Measurements from ENCODE around the gene PUSL1.

The PUSL1 gene

DNA sequence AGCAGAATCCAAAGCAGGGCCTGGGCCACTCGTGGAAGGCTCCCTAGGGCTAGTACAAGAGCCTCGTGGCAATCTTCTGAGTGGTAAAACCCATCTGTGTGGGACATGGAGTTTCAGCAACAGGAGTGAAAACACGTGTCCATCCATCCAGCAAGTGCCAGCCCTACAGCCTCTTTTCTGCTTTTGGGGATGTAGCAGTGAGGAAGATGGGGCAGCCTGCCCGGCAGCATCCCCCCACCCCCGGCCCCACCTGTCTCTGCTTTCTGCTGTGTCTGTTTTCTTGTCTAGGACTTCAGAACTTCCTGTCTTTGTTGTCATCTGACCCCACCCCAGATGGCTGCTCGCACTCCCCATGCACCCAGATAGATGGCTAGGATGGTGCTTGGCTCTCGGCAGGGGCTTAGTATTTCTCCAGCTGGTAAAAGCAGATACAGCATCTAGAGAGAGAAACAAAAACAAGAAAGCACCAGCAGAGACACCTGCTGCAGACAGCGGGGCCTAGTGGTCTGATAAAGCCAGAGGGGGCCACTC, 17.7 kb downstream of the PUSL1 start:
- DNase-seq = no peak

DNA sequence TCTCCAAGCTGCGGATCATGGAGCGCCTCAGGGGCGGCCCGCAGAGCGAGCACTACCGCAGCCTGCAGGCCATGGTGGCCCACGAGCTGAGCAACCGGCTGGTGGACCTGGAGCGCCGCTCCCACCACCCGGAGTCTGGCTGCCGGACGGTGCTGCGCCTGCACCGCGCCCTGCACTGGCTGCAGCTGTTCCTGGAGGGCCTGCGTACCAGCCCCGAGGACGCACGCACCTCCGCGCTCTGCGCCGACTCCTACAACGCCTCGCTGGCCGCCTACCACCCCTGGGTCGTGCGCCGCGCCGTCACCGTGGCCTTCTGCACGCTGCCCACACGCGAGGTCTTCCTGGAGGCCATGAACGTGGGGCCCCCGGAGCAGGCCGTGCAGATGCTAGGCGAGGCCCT, 18.9 kb downstream of the PUSL1 start:
- no peak for DNase-seq

DNA sequence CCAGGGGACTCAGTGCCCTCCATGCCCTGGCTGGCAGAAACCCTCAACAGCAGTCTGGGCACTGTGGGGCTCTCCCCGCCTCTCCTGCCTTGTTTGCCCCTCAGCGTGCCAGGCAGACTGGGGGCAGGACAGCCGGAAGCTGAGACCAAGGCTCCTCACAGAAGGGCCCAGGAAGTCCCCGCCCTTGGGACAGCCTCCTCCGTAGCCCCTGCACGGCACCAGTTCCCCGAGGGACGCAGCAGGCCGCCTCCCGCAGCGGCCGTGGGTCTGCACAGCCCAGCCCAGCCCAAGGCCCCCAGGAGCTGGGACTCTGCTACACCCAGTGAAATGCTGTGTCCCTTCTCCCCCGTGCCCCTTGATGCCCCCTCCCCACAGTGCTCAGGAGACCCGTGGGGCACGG, 19.9 kb downstream of the PUSL1 start:
- DNase-seq = no peak

DNA sequence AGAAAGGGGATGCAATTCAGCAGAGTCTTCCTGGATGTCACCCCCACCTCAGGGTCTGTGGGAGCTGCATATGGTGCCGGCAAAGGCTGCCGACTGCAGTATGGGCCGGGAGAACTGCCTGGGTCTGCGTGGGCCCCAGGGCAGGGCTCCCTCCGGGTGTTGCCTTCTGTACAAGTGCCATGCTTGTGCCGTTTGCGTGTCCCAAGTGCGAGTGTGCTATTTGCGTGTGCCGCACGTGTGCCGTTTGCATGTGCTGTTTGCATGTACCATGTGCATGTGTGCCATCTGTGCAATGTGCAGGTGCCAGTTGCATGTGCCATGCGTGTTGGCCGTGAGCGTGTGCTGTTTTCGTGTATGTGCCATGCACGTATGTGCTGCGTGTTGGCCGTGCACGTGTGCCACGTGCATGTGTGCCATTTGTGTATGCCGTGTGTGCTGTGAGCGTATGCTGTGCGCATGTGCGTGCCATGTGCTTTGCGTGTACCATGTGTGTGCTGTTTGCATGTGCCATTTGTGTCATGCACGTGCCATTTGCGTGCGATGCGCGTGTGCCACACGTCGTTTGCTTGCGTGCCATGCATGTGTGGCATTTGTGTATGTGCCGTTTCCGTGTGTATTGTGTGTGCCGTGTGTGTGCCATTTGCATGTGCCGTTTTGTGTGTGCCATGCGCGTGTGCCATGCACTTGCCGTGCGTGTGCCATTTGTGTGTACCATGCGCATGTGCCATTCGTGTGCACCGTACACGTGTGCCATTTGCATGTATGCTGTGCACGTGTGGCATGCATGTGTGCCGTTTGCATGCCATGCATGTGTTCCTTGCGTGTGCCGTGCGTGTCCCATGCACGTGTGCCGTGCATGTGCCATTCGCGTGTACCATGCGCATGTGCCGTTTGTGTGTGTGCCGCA, 21.2 kb downstream of the PUSL1 start:
- DNase-seq = no peak

DNA sequence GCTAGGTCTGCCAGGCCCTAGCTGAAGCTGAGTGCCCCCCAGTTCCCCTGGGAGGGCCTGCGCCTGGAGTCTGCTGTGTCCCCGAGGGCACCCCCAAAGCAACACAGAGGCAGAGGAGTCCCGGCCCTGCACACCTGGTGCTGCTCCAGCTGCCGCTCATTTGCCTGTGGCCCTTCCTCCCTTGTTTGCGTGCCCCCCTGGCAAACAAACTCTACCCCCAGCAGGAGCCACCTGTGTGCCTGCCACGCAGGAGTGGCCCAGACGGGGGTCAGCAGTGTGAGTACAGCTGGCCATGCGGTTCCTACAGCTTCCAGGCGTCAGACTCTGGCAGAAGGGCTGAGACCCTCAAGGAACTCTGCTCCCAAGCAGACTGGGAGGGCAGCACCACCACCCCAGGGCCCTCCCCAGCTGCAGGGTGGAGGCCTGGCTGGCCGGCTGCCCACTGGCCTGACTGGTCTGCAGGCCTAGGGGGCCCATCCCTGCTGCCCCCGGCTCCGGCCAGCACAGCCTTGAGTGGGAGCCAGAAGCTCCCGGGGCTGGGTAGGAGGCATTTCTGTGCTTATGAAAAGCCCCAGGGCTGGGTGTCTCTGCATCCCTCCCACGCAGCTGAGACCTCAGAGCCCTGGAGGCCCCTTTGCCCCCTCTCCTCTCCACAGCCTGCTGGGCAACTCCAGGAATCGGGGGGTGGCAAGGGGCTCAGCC, 22.1 kb downstream of the PUSL1 start:
- DNase-seq = no peak

DNA sequence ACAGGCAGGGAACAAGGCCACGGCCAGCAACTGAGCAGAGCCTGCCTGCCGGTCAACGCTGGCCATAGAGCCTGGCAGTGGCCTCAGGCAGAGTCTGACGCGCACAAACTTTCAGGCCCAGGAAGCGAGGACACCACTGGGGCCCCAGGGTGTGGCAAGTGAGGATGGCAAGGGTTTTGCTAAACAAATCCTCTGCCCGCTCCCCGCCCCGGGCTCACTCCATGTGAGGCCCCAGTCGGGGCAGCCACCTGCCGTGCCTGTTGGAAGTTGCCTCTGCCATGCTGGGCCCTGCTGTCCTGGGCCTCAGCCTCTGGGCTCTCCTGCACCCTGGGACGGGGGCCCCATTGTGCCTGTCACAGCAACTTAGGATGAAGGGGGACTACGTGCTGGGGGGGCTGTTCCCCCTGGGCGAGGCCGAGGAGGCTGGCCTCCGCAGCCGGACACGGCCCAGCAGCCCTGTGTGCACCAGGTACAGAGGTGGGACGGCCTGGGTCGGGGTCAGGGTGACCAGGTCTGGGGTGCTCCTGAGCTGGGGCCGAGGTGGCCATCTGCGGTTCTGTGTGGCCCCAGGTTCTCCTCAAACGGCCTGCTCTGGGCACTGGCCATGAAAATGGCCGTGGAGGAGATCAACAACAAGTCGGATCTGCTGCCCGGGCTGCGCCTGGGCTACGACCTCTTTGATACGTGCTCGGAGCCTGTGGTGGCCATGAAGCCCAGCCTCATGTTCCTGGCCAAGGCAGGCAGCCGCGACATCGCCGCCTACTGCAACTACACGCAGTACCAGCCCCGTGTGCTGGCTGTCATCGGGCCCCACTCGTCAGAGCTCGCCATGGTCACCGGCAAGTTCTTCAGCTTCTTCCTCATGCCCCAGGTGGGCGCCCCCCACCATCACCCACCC, 22.9 kb downstream of the PUSL1 start, which contains the start of gene TAS1R3:
Gene TAS1R3, plus strand, starts transcription at position 213 of the 898 bp plus-strand sequence. Its CDS starts 66 bp downstream, at position 279.
- no peak for DNase-seq

DNA sequence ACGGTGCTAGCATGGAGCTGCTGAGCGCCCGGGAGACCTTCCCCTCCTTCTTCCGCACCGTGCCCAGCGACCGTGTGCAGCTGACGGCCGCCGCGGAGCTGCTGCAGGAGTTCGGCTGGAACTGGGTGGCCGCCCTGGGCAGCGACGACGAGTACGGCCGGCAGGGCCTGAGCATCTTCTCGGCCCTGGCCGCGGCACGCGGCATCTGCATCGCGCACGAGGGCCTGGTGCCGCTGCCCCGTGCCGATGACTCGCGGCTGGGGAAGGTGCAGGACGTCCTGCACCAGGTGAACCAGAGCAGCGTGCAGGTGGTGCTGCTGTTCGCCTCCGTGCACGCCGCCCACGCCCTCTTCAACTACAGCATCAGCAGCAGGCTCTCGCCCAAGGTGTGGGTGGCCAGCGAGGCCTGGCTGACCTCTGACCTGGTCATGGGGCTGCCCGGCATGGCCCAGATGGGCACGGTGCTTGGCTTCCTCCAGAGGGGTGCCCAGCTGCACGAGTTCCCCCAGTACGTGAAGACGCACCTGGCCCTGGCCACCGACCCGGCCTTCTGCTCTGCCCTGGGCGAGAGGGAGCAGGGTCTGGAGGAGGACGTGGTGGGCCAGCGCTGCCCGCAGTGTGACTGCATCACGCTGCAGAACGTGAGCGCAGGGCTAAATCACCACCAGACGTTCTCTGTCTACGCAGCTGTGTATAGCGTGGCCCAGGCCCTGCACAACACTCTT, 23.8 kb downstream of the PUSL1 start:
- DNase-seq = no peak

DNA sequence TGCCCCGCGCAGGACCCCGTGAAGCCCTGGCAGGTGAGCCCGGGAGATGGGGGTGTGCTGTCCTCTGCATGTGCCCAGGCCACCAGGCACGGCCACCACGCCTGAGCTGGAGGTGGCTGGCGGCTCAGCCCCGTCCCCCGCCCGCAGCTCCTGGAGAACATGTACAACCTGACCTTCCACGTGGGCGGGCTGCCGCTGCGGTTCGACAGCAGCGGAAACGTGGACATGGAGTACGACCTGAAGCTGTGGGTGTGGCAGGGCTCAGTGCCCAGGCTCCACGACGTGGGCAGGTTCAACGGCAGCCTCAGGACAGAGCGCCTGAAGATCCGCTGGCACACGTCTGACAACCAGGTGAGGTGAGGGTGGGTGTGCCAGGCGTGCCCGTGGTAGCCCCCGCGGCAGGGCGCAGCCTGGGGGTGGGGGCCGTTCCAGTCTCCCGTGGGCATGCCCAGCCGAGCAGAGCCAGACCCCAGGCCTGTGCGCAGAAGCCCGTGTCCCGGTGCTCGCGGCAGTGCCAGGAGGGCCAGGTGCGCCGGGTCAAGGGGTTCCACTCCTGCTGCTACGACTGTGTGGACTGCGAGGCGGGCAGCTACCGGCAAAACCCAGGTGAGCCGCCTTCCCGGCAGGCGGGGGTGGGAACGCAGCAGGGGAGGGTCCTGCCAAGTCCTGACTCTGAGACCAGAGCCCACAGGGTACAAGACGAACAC, 24.5 kb downstream of the PUSL1 start:
- DNase-seq = no peak

DNA sequence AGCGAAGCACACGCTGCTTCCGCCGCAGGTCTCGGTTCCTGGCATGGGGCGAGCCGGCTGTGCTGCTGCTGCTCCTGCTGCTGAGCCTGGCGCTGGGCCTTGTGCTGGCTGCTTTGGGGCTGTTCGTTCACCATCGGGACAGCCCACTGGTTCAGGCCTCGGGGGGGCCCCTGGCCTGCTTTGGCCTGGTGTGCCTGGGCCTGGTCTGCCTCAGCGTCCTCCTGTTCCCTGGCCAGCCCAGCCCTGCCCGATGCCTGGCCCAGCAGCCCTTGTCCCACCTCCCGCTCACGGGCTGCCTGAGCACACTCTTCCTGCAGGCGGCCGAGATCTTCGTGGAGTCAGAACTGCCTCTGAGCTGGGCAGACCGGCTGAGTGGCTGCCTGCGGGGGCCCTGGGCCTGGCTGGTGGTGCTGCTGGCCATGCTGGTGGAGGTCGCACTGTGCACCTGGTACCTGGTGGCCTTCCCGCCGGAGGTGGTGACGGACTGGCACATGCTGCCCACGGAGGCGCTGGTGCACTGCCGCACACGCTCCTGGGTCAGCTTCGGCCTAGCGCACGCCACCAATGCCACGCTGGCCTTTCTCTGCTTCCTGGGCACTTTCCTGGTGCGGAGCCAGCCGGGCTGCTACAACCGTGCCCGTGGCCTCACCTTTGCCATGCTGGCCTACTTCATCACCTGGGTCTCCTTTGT, 25.3 kb downstream of the PUSL1 start:
- DNase-seq = no peak

DNA sequence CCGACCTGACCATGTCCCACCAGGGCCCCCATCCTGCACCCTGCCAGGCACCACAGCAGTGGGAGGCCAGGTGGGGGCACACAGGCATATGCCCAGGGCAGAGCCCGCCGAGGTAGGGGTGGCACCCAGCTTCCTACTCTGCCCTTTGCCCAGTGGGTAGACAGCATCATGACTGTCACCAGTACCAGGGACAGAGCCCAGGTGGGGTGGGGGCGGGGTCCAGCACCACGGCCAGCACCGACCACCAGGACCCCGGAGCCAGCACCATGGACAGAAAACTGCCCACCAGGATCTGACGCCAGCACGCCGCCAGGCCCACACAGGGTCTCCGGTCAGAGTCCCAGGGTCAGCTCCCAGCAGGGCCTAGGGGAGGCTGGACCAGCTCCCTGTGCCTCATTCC, 26.4 kb downstream of the PUSL1 start:
- no peak for DNase-seq

DNA sequence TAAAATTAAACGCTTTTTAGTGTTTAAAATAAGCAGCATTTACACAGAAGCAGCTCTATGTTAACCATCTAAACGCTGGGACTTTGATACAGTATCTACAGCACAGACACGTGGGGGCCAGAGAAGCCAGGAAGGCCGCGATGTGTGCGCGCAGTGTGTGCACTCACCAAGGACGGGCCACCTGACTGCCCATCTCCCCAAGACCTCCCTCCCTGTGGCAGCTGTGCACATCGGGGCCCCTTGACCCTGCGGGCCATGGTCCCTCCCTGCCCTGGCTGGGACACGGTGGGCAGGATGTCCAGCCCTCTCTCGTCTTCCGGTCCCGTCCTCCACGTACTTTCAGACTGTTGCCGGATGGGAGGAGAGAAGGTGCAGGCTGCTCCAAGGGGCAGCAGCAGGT, 26.9 kb downstream of the PUSL1 start:
- DNase-seq = no peak

DNA sequence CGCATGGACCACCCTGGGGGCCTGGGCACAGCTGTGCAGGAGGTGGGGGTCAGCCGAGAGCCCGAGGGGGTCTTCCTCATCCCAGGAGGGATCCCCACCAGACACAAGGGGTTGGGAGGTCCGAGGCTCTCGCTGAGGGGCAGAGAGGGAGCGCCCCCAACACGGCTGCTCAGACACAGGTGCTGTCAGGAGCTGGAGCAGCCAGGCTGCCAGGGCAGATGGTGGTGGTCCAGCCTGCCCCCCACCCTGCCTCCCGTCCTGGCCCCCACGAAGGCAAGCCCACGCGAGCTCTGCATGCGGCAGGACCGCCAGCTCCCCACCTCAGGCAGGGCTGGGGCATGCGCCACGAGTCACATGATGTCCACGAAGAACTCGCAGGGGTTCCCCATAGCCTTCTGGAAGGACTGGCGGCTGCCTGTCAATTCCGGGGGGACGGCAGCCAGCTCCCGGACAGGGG, 27.4 kb downstream of the PUSL1 start:
- DNase-seq = no peak

DNA sequence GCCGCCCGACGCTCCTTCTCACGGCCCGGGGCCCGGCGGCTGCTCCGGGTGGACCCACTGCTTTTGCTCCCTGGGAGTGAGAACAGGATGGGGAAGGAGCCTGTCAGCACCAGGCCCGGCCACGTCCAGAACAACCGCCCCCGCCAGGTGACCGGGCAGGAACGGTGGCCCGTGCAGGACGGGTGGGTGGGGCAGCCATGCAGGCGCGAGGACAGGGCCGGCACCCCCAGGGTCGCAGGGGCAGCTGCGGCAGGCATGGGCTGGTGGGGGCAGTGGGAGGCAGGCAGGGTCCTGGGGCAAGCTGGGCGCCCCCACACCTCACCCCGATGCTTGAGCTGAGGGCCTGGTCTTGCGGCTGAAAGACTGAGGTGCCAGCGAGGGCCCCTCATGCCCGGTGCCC, 28.0 kb downstream of the PUSL1 start:
- no peak for DNase-seq

DNA sequence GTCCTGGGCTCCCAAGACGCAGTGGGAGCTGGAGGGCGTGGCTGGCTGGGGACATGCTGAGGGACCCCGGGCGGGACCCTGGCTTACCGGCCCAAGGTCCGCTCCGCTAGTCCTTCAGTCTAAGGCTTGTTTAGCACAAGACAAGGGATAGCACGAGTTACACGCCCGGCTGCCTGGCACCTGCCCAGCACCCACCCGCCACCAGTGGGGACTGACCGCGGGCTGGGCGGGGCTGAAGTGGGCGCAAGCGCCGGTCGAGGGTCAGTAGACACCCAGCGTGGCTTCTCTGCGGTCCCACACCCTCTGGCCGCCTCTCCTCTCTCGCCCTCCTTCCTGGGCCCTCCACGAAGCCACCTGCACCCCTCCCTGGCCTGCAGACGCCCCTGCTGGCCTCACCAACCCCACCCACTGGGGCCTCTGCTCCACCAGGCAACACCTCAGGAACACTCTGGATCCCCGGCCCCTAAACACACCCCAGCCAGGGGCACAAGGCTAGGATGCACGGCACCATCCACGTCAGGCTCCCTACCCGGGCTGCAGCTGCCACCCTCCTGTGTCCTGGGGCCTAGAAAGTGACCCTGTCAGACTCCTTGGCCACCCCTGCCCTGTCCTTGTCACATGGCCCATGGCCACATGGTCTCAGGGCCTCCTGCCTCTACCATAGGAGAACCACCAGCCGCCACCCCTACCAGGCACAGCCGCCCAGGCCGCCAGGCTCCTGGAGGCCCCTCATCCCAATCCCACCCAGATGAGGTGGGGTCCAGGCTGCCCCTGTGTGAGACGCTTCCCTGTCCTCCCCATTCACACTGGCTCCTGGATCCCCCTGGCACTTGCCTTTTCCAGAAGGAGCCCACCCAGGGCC, 28.8 kb downstream of the PUSL1 start:
- DNase-seq = no peak

DNA sequence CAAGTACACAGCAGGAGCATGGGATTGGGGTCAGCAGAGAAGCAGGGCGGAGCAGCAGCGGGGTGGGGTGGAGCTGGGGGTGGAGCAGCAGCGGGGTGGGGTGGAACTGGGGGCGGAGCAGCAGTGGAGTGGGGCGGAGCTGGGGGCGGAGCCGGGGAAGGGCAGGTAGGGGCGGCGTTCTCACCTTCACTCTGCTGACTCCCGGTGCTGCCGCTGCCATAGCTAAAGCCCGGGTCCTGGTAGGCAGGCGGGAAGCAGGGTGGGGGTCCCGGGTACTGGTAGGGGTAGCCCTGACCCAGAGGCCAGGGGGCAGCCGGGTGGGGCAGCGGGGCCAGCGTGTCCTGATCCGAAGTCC, 29.4 kb downstream of the PUSL1 start:
- no peak for DNase-seq

DNA sequence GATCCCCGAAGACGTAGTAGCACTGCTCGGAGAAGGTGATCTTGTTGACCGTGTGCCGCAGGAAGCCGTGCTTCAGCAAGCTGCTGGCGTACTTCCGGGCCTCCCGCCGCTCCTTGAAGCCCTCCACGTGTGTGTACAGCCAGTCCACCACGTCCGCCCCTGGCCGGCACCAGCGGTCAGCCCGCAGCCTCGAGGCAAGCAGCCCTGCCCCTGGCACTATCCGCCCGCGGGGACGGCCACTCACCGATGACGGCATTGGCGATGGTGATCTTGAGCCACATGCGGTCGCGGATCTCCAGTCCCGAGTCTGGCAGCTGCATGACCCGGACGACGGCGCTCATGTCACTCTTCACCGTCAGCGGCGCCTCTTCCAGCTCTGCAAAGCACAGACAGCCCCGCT, 29.9 kb downstream of the PUSL1 start:
- DNase-seq = no peak

DNA sequence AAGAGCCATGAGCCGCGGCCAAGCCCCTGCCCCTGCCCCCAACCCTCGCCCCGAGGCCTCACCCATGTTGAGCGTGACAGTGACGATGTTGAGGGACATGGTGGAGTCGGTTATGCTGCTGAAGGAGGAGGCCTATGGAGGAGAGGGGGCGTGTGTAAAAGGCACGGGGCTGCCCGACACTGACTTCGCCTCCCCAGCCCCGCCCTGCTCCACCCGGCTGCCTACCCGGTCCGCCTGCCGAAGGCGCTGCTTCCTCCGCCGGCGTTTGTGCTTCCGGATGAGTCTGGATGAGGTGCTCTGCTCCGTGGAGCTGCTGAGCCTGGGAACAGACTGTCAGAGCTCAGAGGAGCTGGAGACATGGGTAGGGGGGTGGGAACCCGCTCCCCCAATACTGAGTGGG, 31.8 kb downstream of the PUSL1 start:
- DNase-seq = no peak

DNA sequence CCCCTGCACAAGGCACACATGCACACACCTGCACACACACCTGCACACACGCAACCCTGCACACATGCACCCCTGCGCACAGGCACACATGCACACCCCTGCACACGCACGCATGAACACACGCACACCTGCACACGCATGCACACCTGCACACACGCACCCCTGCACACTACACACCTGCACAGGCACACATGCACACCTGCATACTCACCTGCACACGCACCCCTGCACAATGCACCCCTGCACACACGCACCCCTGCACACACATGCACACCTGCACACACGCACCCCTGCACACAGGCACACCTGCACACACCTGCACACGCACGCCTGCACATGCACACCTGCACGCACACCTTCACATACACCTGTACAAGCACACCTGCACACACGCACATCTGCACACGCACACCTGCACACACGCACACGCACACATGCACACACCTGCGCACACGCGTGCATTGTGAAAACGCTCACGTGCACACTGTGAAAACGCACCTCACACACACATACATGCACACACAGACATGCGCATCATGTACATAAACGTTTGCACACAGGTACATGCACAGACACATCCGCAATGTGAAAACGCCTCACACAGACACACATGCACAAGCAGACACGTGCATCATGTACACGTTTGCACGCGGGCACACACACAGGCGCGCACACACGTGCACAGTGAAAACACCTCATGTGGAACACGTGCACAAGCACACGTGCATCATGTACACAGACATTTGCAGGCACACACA, 32.6 kb downstream of the PUSL1 start:
- DNase-seq = no peak

DNA sequence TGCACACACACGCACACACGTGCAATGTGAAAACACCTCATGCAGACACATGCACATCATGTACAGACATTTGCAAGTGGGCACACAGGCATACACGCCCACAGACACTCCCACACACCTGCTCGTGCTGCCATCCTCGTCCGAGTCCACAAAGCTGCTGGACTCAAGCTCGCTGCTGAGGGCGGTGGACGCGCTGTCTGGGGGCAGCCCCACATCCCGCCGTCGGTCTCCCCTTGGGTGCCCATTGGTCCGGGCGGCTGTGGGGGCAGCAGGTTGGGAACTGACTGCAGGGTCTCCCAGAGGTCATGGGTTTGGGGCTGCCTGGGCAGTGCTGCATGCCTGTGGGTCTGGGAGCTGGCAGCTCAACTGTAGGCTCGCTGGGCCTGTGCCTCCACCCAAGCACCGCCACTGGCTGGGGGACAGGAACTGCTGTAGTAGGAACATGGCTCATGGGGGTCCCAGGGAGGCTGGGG, 33.2 kb downstream of the PUSL1 start:
- DNase-seq = no peak
